ENCODE data around the gene EYS.

Gene EYS

DNA sequence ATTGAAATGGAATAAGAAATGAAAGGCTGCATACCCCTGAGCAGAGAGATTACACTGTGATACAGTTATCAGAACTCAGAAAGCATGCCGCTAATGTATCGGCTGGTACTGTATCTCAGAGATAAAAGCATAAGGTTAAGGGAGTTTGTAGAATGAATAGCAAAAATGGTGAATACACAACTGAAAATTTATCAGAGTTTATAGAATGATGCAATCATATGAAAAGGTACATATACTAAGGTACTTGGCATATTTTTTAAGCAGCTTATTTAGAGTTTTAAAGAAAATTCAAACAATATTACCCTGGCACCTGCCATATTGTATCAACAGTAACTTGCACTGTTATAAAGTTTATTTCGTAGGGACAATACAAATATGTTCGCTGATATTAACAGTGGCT, 1707.4 kb downstream of the EYS start:
- Histone ChIP-seq H2AFZ (ENCODE audit: low read depth, low read length) (no peak overlapping the region), H3K9ac (ENCODE audit: low read length) (no peak overlapping the region), H3K14ac (ENCODE audit: low read length in 2 of 2) (no peak overlapping the region), H3K36me3 (ENCODE audit: control insufficient read depth in 1 of 2, insufficient read depth in 2 of 2, low read depth in 1 of 2, low read length in 2 of 2) (no peaks in the 10 kb centered on the region), H3K79me1 (replicated peaks; ENCODE audit: low read length, poor library complexity, severe bottlenecking) (no peaks in the 10 kb centered on the region), H3K4me3 (ENCODE audit: insufficient read depth in 1 of 2, low read depth in 1 of 2, low read length in 2 of 2) (no peak overlapping the region), H3K9me3 (ENCODE audit: control insufficient read depth, low read length) (no peaks in the 10 kb centered on the region), H3K4me2 (ENCODE audit: low read length, poor library complexity, severe bottlenecking) (no peak overlapping the region), H3K23ac (ENCODE audit: low read length in 2 of 2) (no peak overlapping the region), H3K4ac (ENCODE audit: low read depth in 1 of 2, low read length in 2 of 2) (no peak overlapping the region), H2AK5ac (ENCODE audit: low read length, severe bottlenecking) (no peak overlapping the region), H2BK15ac (ENCODE audit: low read depth, poor library complexity, severe bottlenecking) (no peak overlapping the region), H3K18ac (ENCODE audit: low read depth in 1 of 2, low read length in 2 of 2) (no peak overlapping the region), H2BK5ac (ENCODE audit: low read depth, low read length, poor library complexity, severe bottlenecking) (no peak overlapping the region), H2BK120ac (ENCODE audit: low read depth, low read length) (no peak overlapping the region), H3K27me3 (ENCODE audit: control insufficient read depth in 1 of 2, insufficient read depth in 1 of 2, low read length in 2 of 2) (no peaks in the 10 kb centered on the region), H3K27ac (ENCODE audit: low read length, poor library complexity, severe bottlenecking) (no peak overlapping the region), H4K91ac (ENCODE audit: low read length) (no peak overlapping the region), H4K8ac (ENCODE audit: low read length) (no peak overlapping the region), H3K4me1 (ENCODE audit: control insufficient read depth, insufficient read depth, low read depth, low read length) (no peaks in the 10 kb centered on the region), H2BK12ac (ENCODE audit: low read length in 2 of 2) (no peak overlapping the region)
- DNase-seq: no peak
- 100% methylated on average over 2 of the region's 4 CpGs for WGBS

GRCh38 chr6:63998991-63999390, 1708.0 kb downstream of the EYS start:
- H3K18ac ChIP-seq (ENCODE audit: low read depth in 1 of 2, low read length in 2 of 2): no peak overlapping the region
- DNase-seq: no peak
- no peaks in the 10 kb centered on the region for H3K27me3 ChIP-seq (ENCODE audit: control insufficient read depth in 1 of 2, insufficient read depth in 1 of 2, low read length in 2 of 2)
- no peak overlapping the region for H3K9ac ChIP-seq (ENCODE audit: low read length)
- H3K4ac ChIP-seq (ENCODE audit: low read depth in 1 of 2, low read length in 2 of 2): no peak overlapping the region
- H2BK120ac ChIP-seq (ENCODE audit: low read depth, low read length): no peak overlapping the region
- H3K23ac ChIP-seq (ENCODE audit: low read length in 2 of 2): no peak overlapping the region
- no peak overlapping the region for H2BK5ac ChIP-seq (ENCODE audit: low read depth, low read length, poor library complexity, severe bottlenecking)
- H2AK5ac ChIP-seq (ENCODE audit: low read length, severe bottlenecking): no peak overlapping the region
- H3K9me3 ChIP-seq (ENCODE audit: control insufficient read depth, low read length): no peaks in the 10 kb centered on the region
- H3K4me2 ChIP-seq (ENCODE audit: low read length, poor library complexity, severe bottlenecking): no peak overlapping the region
- WGBS: no CpG with 5 or more reads among the region's 3 CpGs
- H3K36me3 ChIP-seq (ENCODE audit: control insufficient read depth in 1 of 2, insufficient read depth in 2 of 2, low read depth in 1 of 2, low read length in 2 of 2): no peaks in the 10 kb centered on the region
- H4K91ac ChIP-seq (ENCODE audit: low read length): no peak overlapping the region
- no peak overlapping the region for H2BK15ac ChIP-seq (ENCODE audit: low read depth, poor library complexity, severe bottlenecking)
- no peak overlapping the region for H2BK12ac ChIP-seq (ENCODE audit: low read length in 2 of 2)
- H2AFZ ChIP-seq (ENCODE audit: low read depth, low read length): no peak overlapping the region
- H3K4me3 ChIP-seq (ENCODE audit: insufficient read depth in 1 of 2, low read depth in 1 of 2, low read length in 2 of 2): no peak overlapping the region
- no peak overlapping the region for H4K8ac ChIP-seq (ENCODE audit: low read length)
- no peak overlapping the region for H3K14ac ChIP-seq (ENCODE audit: low read length in 2 of 2)
- no peaks in the 10 kb centered on the region for H3K4me1 ChIP-seq (ENCODE audit: control insufficient read depth, insufficient read depth, low read depth, low read length)
- H3K79me1 ChIP-seq (replicated peaks; ENCODE audit: low read length, poor library complexity, severe bottlenecking): no peaks in the 10 kb centered on the region
- H3K27ac ChIP-seq (ENCODE audit: low read length, poor library complexity, severe bottlenecking): no peak overlapping the region

- H3K27ac ChIP-seq (ENCODE audit: low read length, poor library complexity, severe bottlenecking): no peak overlapping the region
- no peak overlapping the region for H2BK15ac ChIP-seq (ENCODE audit: low read depth, poor library complexity, severe bottlenecking)
- H3K4ac ChIP-seq (ENCODE audit: low read depth in 1 of 2, low read length in 2 of 2): no peak overlapping the region
- no peaks in the 10 kb centered on the region for H3K36me3 ChIP-seq (ENCODE audit: control insufficient read depth in 1 of 2, insufficient read depth in 2 of 2, low read depth in 1 of 2, low read length in 2 of 2)
- H2BK12ac ChIP-seq (ENCODE audit: low read length in 2 of 2): no peak overlapping the region
- no peak overlapping the region for H2AFZ ChIP-seq (ENCODE audit: low read depth, low read length)
- H2BK120ac ChIP-seq (ENCODE audit: low read depth, low read length): no peak overlapping the region
- no peak overlapping the region for H3K14ac ChIP-seq (ENCODE audit: low read length in 2 of 2)
- 86% methylated on average over 1 of the region's 1 CpG for WGBS
- H3K79me1 ChIP-seq (replicated peaks; ENCODE audit: low read length, poor library complexity, severe bottlenecking): no peaks in the 10 kb centered on the region
- H4K8ac ChIP-seq (ENCODE audit: low read length): no peak overlapping the region
- no peak overlapping the region for H3K23ac ChIP-seq (ENCODE audit: low read length in 2 of 2)
- no peaks in the 10 kb centered on the region for H3K9me3 ChIP-seq (ENCODE audit: control insufficient read depth, low read length)
- no peaks in the 10 kb centered on the region for H3K4me1 ChIP-seq (ENCODE audit: control insufficient read depth, insufficient read depth, low read depth, low read length)
- no peak overlapping the region for H3K4me3 ChIP-seq (ENCODE audit: insufficient read depth in 1 of 2, low read depth in 1 of 2, low read length in 2 of 2)
- no peaks in the 10 kb centered on the region for H3K27me3 ChIP-seq (ENCODE audit: control insufficient read depth in 1 of 2, insufficient read depth in 1 of 2, low read length in 2 of 2)
- DNase-seq: no peak
- no peak overlapping the region for H2AK5ac ChIP-seq (ENCODE audit: low read length, severe bottlenecking)
- no peak overlapping the region for H4K91ac ChIP-seq (ENCODE audit: low read length)
- H2BK5ac ChIP-seq (ENCODE audit: low read depth, low read length, poor library complexity, severe bottlenecking): no peak overlapping the region
- H3K18ac ChIP-seq (ENCODE audit: low read depth in 1 of 2, low read length in 2 of 2): no peak overlapping the region
- no peak overlapping the region for H3K9ac ChIP-seq (ENCODE audit: low read length)
- no peak overlapping the region for H3K4me2 ChIP-seq (ENCODE audit: low read length, poor library complexity, severe bottlenecking)
Measured at GRCh38 chr6:63997734-63998133, 1709.3 kb downstream of the EYS start.

GRCh38 chr6:63997221-63997620, 1709.8 kb downstream of the EYS start:
- Histone ChIP-seq H4K8ac (ENCODE audit: low read length) (no peak overlapping the region), H2BK120ac (ENCODE audit: low read depth, low read length) (no peak overlapping the region), H3K27ac (ENCODE audit: low read length, poor library complexity, severe bottlenecking) (no peak overlapping the region), H3K18ac (ENCODE audit: low read depth in 1 of 2, low read length in 2 of 2) (no peak overlapping the region), H3K79me1 (replicated peaks; ENCODE audit: low read length, poor library complexity, severe bottlenecking) (no peaks in the 10 kb centered on the region), H2BK15ac (ENCODE audit: low read depth, poor library complexity, severe bottlenecking) (no peak overlapping the region), H3K4me3 (ENCODE audit: insufficient read depth in 1 of 2, low read depth in 1 of 2, low read length in 2 of 2) (no peak overlapping the region), H2AK5ac (ENCODE audit: low read length, severe bottlenecking) (no peak overlapping the region), H2BK12ac (ENCODE audit: low read length in 2 of 2) (no peak overlapping the region), H3K4ac (ENCODE audit: low read depth in 1 of 2, low read length in 2 of 2) (no peak overlapping the region), H3K27me3 (ENCODE audit: control insufficient read depth in 1 of 2, insufficient read depth in 1 of 2, low read length in 2 of 2) (no peaks in the 10 kb centered on the region), H3K36me3 (ENCODE audit: control insufficient read depth in 1 of 2, insufficient read depth in 2 of 2, low read depth in 1 of 2, low read length in 2 of 2) (no peaks in the 10 kb centered on the region), H3K14ac (ENCODE audit: low read length in 2 of 2) (no peak overlapping the region), H2BK5ac (ENCODE audit: low read depth, low read length, poor library complexity, severe bottlenecking) (no peak overlapping the region), H3K4me2 (ENCODE audit: low read length, poor library complexity, severe bottlenecking) (no peak overlapping the region), H3K9ac (ENCODE audit: low read length) (no peak overlapping the region), H3K23ac (ENCODE audit: low read length in 2 of 2) (no peak overlapping the region), H3K9me3 (ENCODE audit: control insufficient read depth, low read length) (no peaks in the 10 kb centered on the region), H2AFZ (ENCODE audit: low read depth, low read length) (no peak overlapping the region), H4K91ac (ENCODE audit: low read length) (no peak overlapping the region), H3K4me1 (ENCODE audit: control insufficient read depth, insufficient read depth, low read depth, low read length) (no peaks in the 10 kb centered on the region)
- 79% methylated on average over 3 of the region's 4 CpGs for WGBS
- no peak for DNase-seq

Data from mesenchymal stem cell (in vitro differentiated cells and primary cell).